Kidney (tissue), 14 donors: Measurements from ENCODE around the gene IMMP2L. TPM values are rescaled to one million over a fixed set of nuclear protein-coding genes. Genes with fewer than 3 reads are reported as not detected.

Experiments used
- DNase-seq, 5 donors: peaks; one replicate each; pipeline ENCODE4 v3.0.0-alpha.2; 2013 to 2020
- FAIRE-seq: peaks from 2 replicates; lab custom pipeline; 2012; peaks lifted over from hg19 to GRCh38; lab: Jason Lieb, UNC
- H3K27ac ChIP-seq, 2 donors: one replicate each; pipeline ENCODE4 v1.7.0; 2013; ENCODE audit warnings: low read depth in 2 of 2, low read length in 2 of 2, inconsistent platforms in 1 of 2
- H3K27me3 ChIP-seq: one replicate; pipeline ENCODE4 v1.7.1; 2013; ENCODE audit warnings: low read length, inconsistent platforms; ENCODE audit not compliant: control insufficient read depth, insufficient read depth
- H3K36me3 ChIP-seq, 3 donors: one replicate each; pipeline versions ENCODE4 v1.7.0 to v1.7.1; 2013; ENCODE audit warnings: low read length in 3 of 3, control low read depth in 1 of 3, inconsistent platforms in 1 of 3; ENCODE audit not compliant: insufficient read depth in 3 of 3, control insufficient read depth in 2 of 3
- H3K4me1 ChIP-seq, 3 donors: one replicate each; pipeline versions ENCODE4 v1.7.0 to v1.7.1; 2013; ENCODE audit warnings: low read length in 3 of 3, inconsistent platforms in 1 of 3, low read depth in 1 of 3; ENCODE audit not compliant: control insufficient read depth in 2 of 3, insufficient read depth in 2 of 3
- H3K4me3 ChIP-seq, 3 donors: one replicate each; pipeline versions ENCODE4 v1.7.0 to v1.8.1; 2013; ENCODE audit warnings: low read length in 3 of 3, control low read depth in 1 of 3, inconsistent platforms in 1 of 3
- H3K9ac ChIP-seq, 3 donors: one replicate each; pipeline versions ENCODE4 v1.7.0 to v1.7.1; 2013; ENCODE audit warnings: low read length in 3 of 3, control low read depth in 1 of 3, inconsistent platforms in 1 of 3
- H3K9me3 ChIP-seq, 3 donors: one replicate each; pipeline versions ENCODE4 v1.7.0 to v1.7.1; 2013; ENCODE audit warnings: low read length in 3 of 3, control low read depth in 1 of 3, inconsistent platforms in 1 of 3; ENCODE audit not compliant: control insufficient read depth in 2 of 3, insufficient read depth in 1 of 3
- intact Hi-C: fragments of 100-400 bp; cut with DNase I; formaldehyde crosslinking; loops from one replicate; pipeline ENCODE4 v1.11.1; 2022
- polyA plus RNA-seq: library from polyadenylated mRNA; stranded (reverse); fragments of 350-450 nt; fragmentation: Illumina TruSeq; extraction: RNeasy Lipid Tissue Mini Kit (QIAGEN cat#74804); gene quantifications from one replicate; pipeline ENCODE4 v1.2.3, GENCODE V29; 2014; ENCODE audit warnings: low read depth, low replicate concordance; ENCODE audit not compliant: insufficient read depth
- total RNA-seq: library from RNA; stranded (reverse); fragmentation: NEBNext Ultra II Directional; extraction: Animal tissue kit (Norgen Biotek cat#: 25700); gene quantifications from one replicate; pipeline ENCODE4 v1.2.1, GENCODE V29; 2021
- TF ChIP-seq, protein P1 (sequence below): IDR thresholded peaks from 3 replicates; pipeline ENCODE4 v1.5.1; 2012; ENCODE audit warnings: mild to moderate bottlenecking, moderate library complexity, borderline replicate concordance; ENCODE audit not compliant: insufficient read depth; ENCODE audit errors: extremely low read depth
- donor health status: control.
- donor health status: control.
- donor health status: control.
- donor health status: control.
- donor health status: control.
- donor health status: DM: yes; HTN: yes; CAD: no.
- donor health status: Normal renal cell carcinoma (clear cell type).

The IMMP2L gene
- total and polyA plus RNA-seq, 2 donors from 2014 or later: 46.4 to 52.1 TPM

DNA sequence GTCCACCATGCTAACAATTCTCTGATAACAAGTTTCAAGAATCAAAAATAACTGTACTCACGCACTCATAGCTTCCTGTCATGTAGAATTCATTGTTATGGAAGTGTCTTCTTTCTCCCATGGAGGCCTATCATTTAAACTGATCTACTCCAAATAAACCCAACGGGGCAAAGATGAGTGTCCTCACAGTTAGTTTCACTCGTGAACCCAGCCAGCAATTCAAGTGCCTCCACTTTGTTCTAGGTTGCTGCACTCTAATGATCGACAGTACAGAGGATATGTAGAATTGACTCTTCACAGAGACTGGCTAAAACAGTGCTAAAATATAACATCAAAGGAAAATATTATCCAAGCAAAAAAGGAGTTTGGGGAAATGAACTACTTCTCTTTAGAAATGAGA lies 360.0 kb downstream of the IMMP2L start:
- no peaks in the 10 kb centered on the region for H3K27me3 ChIP-seq
- H3K27ac ChIP-seq: no peak overlapping the region
- H3K4me3 ChIP-seq: no peak overlapping the region
- H3K4me1 ChIP-seq: no peaks in the 10 kb centered on the region
- DNase-seq (no peak), FAIRE-seq (no peak)
- no peak overlapping the region for H3K9ac ChIP-seq
- peaks cover 0 to 7% (median 0%) of the 10 kb centered on the region in 3 donors for H3K9me3 ChIP-seq
- intact Hi-C loops: no loop called here
- TF ChIP-seq, protein P1, sequence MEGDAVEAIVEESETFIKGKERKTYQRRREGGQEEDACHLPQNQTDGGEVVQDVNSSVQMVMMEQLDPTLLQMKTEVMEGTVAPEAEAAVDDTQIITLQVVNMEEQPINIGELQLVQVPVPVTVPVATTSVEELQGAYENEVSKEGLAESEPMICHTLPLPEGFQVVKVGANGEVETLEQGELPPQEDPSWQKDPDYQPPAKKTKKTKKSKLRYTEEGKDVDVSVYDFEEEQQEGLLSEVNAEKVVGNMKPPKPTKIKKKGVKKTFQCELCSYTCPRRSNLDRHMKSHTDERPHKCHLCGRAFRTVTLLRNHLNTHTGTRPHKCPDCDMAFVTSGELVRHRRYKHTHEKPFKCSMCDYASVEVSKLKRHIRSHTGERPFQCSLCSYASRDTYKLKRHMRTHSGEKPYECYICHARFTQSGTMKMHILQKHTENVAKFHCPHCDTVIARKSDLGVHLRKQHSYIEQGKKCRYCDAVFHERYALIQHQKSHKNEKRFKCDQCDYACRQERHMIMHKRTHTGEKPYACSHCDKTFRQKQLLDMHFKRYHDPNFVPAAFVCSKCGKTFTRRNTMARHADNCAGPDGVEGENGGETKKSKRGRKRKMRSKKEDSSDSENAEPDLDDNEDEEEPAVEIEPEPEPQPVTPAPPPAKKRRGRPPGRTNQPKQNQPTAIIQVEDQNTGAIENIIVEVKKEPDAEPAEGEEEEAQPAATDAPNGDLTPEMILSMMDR: no peak
- no peaks in the 10 kb centered on the region for H3K36me3 ChIP-seq

DNA sequence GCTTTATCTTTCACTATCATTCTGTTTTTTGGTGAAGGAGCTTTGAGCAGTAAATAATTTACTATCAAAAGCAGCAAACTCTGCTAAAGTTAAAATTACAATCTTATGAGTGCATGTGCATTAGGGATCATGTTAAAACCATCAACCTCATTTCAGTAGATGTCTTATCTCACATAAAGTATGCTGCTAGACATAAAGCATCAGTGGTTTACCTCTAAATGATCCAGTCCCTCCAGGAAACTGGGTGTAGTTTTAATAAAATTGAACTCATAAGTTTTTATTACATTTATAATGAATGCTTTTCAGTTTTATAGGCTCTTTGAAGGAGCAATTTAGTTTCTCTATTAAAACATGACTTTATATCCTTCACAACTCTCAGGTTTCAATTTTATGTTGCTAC lies 362.6 kb downstream of the IMMP2L start:
- H3K27me3 ChIP-seq: no peaks in the 10 kb centered on the region
- TF ChIP-seq, protein P1: no peak
- H3K4me3 ChIP-seq: no peak overlapping the region
- FAIRE-seq (no peak), DNase-seq (no peak)
- no peak overlapping the region for H3K27ac ChIP-seq
- H3K4me1 ChIP-seq: no peaks in the 10 kb centered on the region
- H3K9me3 ChIP-seq: peaks cover 0 to 7% (median 0%) of the 10 kb centered on the region in 3 donors
- H3K9ac ChIP-seq: no peak overlapping the region
- intact Hi-C loops: no loop called here
- no peaks in the 10 kb centered on the region for H3K36me3 ChIP-seq

DNA sequence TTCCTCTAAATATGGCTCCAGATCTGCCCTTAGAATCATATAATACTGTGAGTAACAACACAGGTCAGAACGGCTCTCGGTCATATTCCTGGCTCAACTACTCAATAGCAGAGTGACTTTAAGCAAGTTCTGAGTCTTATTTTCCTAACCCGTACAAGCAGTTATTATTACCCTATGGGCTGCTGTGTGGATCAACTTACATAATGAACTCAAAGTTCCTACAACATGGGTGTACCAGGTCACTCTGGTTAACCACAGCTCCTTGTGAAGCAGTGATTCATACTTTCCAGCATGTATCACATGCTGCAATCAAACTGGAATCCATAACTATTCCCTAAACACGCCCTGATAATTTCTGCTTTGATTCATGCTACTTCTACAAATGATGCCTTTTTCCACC lies 364.0 kb downstream of the IMMP2L start:
- no peak overlapping the region for H3K9ac ChIP-seq
- no peaks in the 10 kb centered on the region for H3K4me1 ChIP-seq
- FAIRE-seq: no peak
- no peak for DNase-seq
- TF ChIP-seq, protein P1: no peak
- intact Hi-C loops: no loop called here
- H3K27ac ChIP-seq: no peak overlapping the region
- H3K9me3 ChIP-seq: peaks cover 0 to 7% (median 0%) of the 10 kb centered on the region in 3 donors
- no peak overlapping the region for H3K4me3 ChIP-seq
- H3K27me3 ChIP-seq: no peaks in the 10 kb centered on the region
- H3K36me3 ChIP-seq: no peaks in the 10 kb centered on the region

DNA sequence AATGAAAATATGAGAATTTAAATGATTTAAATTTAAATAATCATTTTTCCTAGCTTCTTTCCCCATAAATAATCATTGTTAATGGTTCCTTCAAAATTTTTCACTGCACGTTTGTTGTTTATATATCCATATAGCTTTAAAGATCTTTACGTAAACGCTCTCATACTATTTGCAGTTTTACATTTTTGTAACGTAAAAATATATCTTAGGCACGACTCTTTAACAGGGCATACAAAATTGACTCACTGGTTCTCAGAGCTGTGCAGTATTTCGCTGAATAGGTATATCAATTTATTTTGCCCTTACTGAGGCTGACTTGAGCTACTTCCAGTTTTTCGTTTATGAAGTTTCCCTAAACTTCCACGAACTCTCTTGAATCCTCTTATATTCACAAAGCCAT lies 365.6 kb downstream of the IMMP2L start:
- DNase-seq (no peak), FAIRE-seq (no peak)
- Histone ChIP-seq H3K27ac (no peak overlapping the region), H3K36me3 (no peaks in the 10 kb centered on the region), H3K9ac (no peak overlapping the region), H3K9me3 (peaks cover 0 to 2% (median 0%) of the 10 kb centered on the region in 3 donors), H3K27me3 (no peaks in the 10 kb centered on the region), H3K4me3 (no peak overlapping the region), H3K4me1 (no peaks in the 10 kb centered on the region)
- TF ChIP-seq, protein P1: no peak
- intact Hi-C loops: no loop called here
